DND-41 (cell line): ENCODE results near the gene PLP1.

ENCODE experiments used
- ATAC-seq: fragments of 200-7000 bp; cut with Tn5 transposase; 3 replicates; pipeline ENCODE4 v1.9.1; 2021; ENCODE audit warnings: low read depth; ENCODE audit not compliant: insufficient read depth
- DNase-seq: peaks from one replicate; pipeline ENCODE4 v3.0.0-alpha.2; 2020
- H2AFZ ChIP-seq: 2 replicates; pipeline ENCODE4 v1.6.0; 2012; ENCODE audit warnings: low read depth, low read length
- H3K27ac ChIP-seq: 2 replicates; pipeline ENCODE4 v1.5.1; 2012; ENCODE audit warnings: low read length, inconsistent platforms
- H3K27me3 ChIP-seq: fragments of 200-600 bp; sonication (generic); 2 replicates; pipeline ENCODE4 v1.6.0; 2012; ENCODE audit warnings: low read length, mild to moderate bottlenecking, inconsistent platforms; ENCODE audit not compliant: insufficient read depth, poor library complexity
- H3K36me3 ChIP-seq: 2 replicates; pipeline ENCODE4 v1.5.1; 2012; ENCODE audit warnings: low read length, inconsistent platforms; ENCODE audit not compliant: insufficient read depth
- H3K4me1 ChIP-seq: 2 replicates; pipeline ENCODE4 v1.5.1; 2012; ENCODE audit warnings: mild to moderate bottlenecking, low read length; ENCODE audit not compliant: insufficient read depth
- H3K4me2 ChIP-seq: 2 replicates; pipeline ENCODE4 v1.6.0; 2012; ENCODE audit warnings: mild to moderate bottlenecking, moderate library complexity, low read length, inconsistent platforms; ENCODE audit not compliant: insufficient read depth
- H3K4me3 ChIP-seq, 2 experiments: fragments of 200-600 bp in 1 of 2; shearing (Covaris generic) in 1 of 2; 2 replicates each; pipeline ENCODE4 v1.5.1; 2012 to 2016; ENCODE audit warnings: inconsistent platforms in 2 of 2, low read length in 2 of 2, mild to moderate bottlenecking in 2 of 2, low read depth in 1 of 2, moderate library complexity in 1 of 2
- H3K79me2 ChIP-seq: 2 replicates; pipeline ENCODE4 v1.6.0; 2012; ENCODE audit warnings: low read length, inconsistent platforms; ENCODE audit not compliant: insufficient read depth
- H3K9ac ChIP-seq: 2 replicates; pipeline ENCODE4 v1.6.0; 2012; ENCODE audit warnings: low read depth, mild to moderate bottlenecking, inconsistent platforms, low read length, moderate library complexity
- H3K9me3 ChIP-seq: 2 replicates; pipeline ENCODE4 v1.5.1; 2012; ENCODE audit warnings: low read length, moderate library complexity, mild to moderate bottlenecking, inconsistent platforms; ENCODE audit not compliant: insufficient read depth, severe bottlenecking
- H4K20me1 ChIP-seq: 2 replicates; pipeline ENCODE4 v1.6.0; 2012; ENCODE audit warnings: low read length; ENCODE audit not compliant: insufficient read depth
- EZH2 ChIP-seq: IDR thresholded peaks from 3 replicates; pipeline ENCODE4 v1.6.1; 2012; ENCODE audit warnings: borderline replicate concordance, low read depth, mild to moderate bottlenecking, moderate library complexity, low read length, inconsistent platforms; ENCODE audit not compliant: severe bottlenecking
- TF ChIP-seq, protein P1 (sequence below): IDR thresholded peaks from 2 replicates; pipeline ENCODE4 v1.5.1; 2012; ENCODE audit warnings: borderline replicate concordance, low read length, moderate library complexity, mild to moderate bottlenecking; ENCODE audit not compliant: poor library complexity, severe bottlenecking; ENCODE audit errors: extremely low read depth

Gene PLP1

DNA sequence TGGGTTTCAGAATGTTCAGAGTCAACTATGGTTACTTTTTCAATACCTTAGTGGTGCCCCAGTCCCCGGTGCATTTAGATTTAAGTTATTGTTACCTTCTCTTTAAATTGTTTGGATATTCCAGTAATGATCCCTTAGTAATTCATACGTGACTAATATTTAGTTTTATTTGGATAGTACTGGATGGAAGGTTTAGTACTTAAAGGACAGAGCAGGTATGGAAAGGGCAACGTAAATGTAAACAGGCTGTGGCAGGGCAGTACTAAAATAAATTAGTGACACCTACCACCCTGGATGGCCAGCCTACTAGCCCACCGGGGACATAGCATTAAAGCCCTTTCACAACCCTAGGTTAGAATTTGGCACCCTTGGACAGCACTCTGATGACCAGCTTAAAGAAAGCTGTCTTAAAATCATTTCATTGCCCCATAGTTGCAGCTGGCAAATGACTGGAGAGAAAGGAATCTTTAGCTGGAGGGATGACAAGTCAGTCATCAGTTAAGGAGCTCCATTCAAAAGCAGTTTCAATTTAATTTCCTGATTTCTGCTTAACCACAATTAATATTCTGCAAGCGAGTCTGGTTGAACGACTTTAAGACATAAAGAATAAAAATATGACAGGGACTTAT is 16.4 kb downstream of the PLP1 start:
- H3K4me3 ChIP-seq = no peak overlapping the region
- TF ChIP-seq, protein P1, sequence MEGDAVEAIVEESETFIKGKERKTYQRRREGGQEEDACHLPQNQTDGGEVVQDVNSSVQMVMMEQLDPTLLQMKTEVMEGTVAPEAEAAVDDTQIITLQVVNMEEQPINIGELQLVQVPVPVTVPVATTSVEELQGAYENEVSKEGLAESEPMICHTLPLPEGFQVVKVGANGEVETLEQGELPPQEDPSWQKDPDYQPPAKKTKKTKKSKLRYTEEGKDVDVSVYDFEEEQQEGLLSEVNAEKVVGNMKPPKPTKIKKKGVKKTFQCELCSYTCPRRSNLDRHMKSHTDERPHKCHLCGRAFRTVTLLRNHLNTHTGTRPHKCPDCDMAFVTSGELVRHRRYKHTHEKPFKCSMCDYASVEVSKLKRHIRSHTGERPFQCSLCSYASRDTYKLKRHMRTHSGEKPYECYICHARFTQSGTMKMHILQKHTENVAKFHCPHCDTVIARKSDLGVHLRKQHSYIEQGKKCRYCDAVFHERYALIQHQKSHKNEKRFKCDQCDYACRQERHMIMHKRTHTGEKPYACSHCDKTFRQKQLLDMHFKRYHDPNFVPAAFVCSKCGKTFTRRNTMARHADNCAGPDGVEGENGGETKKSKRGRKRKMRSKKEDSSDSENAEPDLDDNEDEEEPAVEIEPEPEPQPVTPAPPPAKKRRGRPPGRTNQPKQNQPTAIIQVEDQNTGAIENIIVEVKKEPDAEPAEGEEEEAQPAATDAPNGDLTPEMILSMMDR = no peak
- no peak for TF ChIP-seq EZH2
- H3K27me3 ChIP-seq = no peaks in the 10 kb centered on the region
- H3K36me3 ChIP-seq = no peaks in the 10 kb centered on the region
- no peak overlapping the region for H3K27ac ChIP-seq
- H4K20me1 ChIP-seq = no peaks in the 10 kb centered on the region
- H3K79me2 ChIP-seq = no peaks in the 10 kb centered on the region
- H3K9me3 ChIP-seq = no peaks in the 10 kb centered on the region
- DNase-seq = no peak
- no peak for ATAC-seq
- no peaks in the 10 kb centered on the region for H3K4me1 ChIP-seq
- no peak overlapping the region for H3K9ac ChIP-seq
- H3K4me2 ChIP-seq = no peak overlapping the region
- H2AFZ ChIP-seq = no peak overlapping the region

DNA sequence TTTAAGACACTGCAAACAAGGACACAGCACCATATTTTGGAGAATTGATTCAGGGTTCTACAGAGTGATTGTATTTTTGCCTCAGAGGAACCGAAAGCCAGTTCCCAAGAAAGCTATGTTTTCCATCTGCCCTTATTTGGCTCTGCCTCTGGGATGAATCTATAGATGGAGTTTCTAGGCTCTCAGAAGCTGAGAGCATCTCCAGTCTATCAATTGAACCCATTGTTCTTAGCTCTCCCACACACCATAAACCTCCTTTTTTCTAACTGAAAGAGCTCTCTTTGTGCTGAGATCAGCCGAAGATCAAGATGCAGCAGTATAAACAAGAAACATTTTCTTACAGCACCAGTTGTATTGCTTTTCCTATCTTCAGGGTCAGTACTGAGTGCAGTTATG is 16.9 kb downstream of the PLP1 start:
- TF ChIP-seq, protein P1 = no peak
- TF ChIP-seq EZH2 = no peak
- Histone ChIP-seq H3K36me3 (no peaks in the 10 kb centered on the region), H3K9ac (no peak overlapping the region), H3K27me3 (no peaks in the 10 kb centered on the region), H3K27ac (no peak overlapping the region), H3K9me3 (no peaks in the 10 kb centered on the region), H2AFZ (no peak overlapping the region), H3K79me2 (no peaks in the 10 kb centered on the region), H3K4me2 (no peak overlapping the region), H3K4me1 (no peaks in the 10 kb centered on the region), H3K4me3 (no peak overlapping the region), H4K20me1 (no peaks in the 10 kb centered on the region)
- DNase-seq (no peak), ATAC-seq (no peak)

GRCh38 chrX:103794119-103794518 is 17.5 kb downstream of the PLP1 start:
- Histone ChIP-seq H3K27ac (no peak overlapping the region), H3K4me1 (no peaks in the 10 kb centered on the region), H3K9me3 (no peaks in the 10 kb centered on the region), H3K36me3 (no peaks in the 10 kb centered on the region), H3K9ac (no peak overlapping the region), H3K4me3 (no peak overlapping the region), H2AFZ (no peak overlapping the region), H3K27me3 (no peaks in the 10 kb centered on the region), H3K4me2 (no peak overlapping the region), H3K79me2 (no peaks in the 10 kb centered on the region), H4K20me1 (no peaks in the 10 kb centered on the region)
- DNase-seq (no peak), ATAC-seq (no peak)
- TF ChIP-seq, protein P1 = no peak
- no peak for TF ChIP-seq EZH2
